ENCODE measurements around the gene HIPK1. TPM values are rescaled to one million over a fixed set of nuclear protein-coding genes. Genes with fewer than 3 reads are reported as not detected.

Gene HIPK1
- total RNA-seq, 4 donors from 2014 or later: 48.3 to 63.9 (median 53.1) TPM

DNA sequence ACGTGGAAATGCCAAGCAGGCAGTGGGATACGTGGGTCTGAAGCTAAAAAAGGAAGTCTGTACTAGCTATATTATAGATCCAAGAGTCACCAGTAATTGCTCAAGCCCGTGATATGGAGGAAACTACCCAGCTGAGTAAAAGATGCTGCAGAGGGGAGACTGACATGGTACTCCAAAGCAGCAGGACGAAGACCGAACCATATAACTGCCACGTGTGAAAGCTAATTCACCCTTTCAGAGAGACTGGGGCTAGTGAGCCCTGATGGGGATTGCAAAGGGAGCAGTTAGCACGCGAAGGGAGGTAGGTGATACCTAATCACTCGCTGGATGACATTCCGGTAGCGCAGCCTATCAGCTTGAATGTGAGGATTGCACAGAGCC, 24.8 kb upstream of the HIPK1 start:
- in situ Hi-C loops (cut with MboI; ENCODE audit: low pct_ligation_motif_present in 1 of 4, low pct_unique_long_range_greater_than_20kb in 1 of 4, low sequenced_read_pairs in 3 of 4): loop anchor here in 2 of 4 donors (5.0 to 10.0 kb wide), 2 partner anchors 69 to 72 kb away; no protein-coding TSS in a partner anchor
- peak overlapping the region; percentile 92 to 97 (median 96) for H3K27ac ChIP-seq
- intact Hi-C loops (cut with DNase I; ENCODE audit: low total_unique reads): loop anchor here (5.0 kb wide), 2 partner anchors 38 to 67 kb away; no protein-coding TSS in a partner anchor

DNA sequence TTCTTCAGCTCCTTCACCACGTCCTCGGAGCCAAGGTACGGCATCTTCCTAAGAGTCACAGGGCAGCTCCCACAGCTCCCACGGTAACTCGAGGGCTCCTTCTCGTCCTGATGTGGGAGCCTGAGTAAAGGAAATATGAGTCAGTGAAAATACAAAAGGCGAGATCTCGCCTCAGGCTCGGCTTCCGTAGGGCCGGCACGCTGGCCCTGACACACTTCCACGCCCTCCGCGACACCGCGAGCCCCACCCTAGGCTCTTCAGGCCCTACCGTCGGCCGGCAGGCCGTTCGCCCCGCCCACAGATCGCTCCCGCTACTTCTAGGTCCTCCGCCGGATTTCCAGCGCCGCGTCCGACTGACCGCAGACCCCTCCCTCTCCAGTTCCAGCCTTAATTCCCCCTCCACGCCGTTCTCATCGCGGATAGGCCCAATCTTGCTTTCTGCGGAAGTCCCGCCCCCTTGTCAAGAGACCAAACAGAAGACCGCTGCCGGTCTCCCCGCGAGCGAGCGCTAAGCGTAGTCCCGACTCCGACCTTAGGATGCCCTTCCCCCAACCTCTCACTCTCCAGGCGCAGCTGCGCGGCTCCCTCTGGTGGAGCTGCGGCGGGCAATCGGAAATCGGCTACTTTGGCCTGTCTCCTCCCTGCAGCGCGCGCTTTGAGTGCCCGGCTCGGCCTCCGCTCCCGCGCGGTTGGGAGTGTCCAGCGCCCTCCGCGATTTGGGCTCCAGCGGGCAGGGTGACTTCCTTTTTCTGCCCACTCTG, 24.3 kb upstream of the HIPK1 start, which contains the start of the genes AP4B1 and DCLRE1B:
AP4B1 (minus strand) TSS at position 126 of the 761 bp plus-strand sequence; CDS start at position 44, 82 bp downstream.
DCLRE1B (plus strand) TSS at position 653 of the 761 bp plus-strand sequence. CDS start 261 bp downstream, outside the sequence.
- Histone ChIP-seq H3K27ac (peak within 1 kb of the TSS; percentile 92 to 97 (median 96)), H3K27me3 (no peaks in the 10 kb centered on the region), H3K36me3 (peaks cover 0 to 3% (median 0%) of the 10 kb centered on the region in 4 donors), H3K9me3 (no peaks in the 10 kb centered on the region), H3K4me3 (peak within 1 kb of the TSS; percentile 56 to 93 (median 76)), H3K4me1 (peaks cover 10 to 49% (median 31%) of the 10 kb centered on the region in 4 donors)
- intact Hi-C loops (cut with DNase I; ENCODE audit: low total_unique reads) (loop anchor here (1.0 to 5.0 kb wide), 3 partner anchors 24 to 68 kb away; partner anchors contain the start of gene HIPK1), in situ Hi-C loops (cut with MboI; ENCODE audit: low pct_ligation_motif_present in 1 of 4, low pct_unique_long_range_greater_than_20kb in 1 of 4, low sequenced_read_pairs in 3 of 4) (loop anchor here in 2 of 4 donors (5.0 to 10.0 kb wide), 2 partner anchors 70 to 73 kb away; no protein-coding TSS in a partner anchor)
- TF ChIP-seq EP300 (IDR thresholded peaks at IDR 0.05; ENCODE audit: low read depth) (peak; percentile 28), POLR2AphosphoS5 (IDR thresholded peaks at IDR 0.05) (peak; percentile 77 to 94 (median 90)), POLR2A (IDR thresholded peaks at IDR 0.05) (peak; percentile 86)
- TF ChIP-seq, protein P1, sequence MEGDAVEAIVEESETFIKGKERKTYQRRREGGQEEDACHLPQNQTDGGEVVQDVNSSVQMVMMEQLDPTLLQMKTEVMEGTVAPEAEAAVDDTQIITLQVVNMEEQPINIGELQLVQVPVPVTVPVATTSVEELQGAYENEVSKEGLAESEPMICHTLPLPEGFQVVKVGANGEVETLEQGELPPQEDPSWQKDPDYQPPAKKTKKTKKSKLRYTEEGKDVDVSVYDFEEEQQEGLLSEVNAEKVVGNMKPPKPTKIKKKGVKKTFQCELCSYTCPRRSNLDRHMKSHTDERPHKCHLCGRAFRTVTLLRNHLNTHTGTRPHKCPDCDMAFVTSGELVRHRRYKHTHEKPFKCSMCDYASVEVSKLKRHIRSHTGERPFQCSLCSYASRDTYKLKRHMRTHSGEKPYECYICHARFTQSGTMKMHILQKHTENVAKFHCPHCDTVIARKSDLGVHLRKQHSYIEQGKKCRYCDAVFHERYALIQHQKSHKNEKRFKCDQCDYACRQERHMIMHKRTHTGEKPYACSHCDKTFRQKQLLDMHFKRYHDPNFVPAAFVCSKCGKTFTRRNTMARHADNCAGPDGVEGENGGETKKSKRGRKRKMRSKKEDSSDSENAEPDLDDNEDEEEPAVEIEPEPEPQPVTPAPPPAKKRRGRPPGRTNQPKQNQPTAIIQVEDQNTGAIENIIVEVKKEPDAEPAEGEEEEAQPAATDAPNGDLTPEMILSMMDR (IDR thresholded peaks at IDR 0.05): peak; percentile 63 to 96 (median 76)
- DNase-seq: peak; percentile 99
- 1% methylated on average over 58 of the region's 67 CpGs; no CpG with 5 or more reads in 1 of the 2 donors for WGBS, 2 donors (ENCODE audit: low coverage in 1 of 2)

More for the DNA sequence above, 24.8 kb upstream of the HIPK1 start:
- 0% methylated on average over 5 to 11 of the region's 11 CpGs for WGBS, 2 donors (ENCODE audit: low coverage in 1 of 2)
- TF ChIP-seq, protein P1 (IDR thresholded peaks at IDR 0.05): no peak
- TF ChIP-seq POLR2AphosphoS5 (IDR thresholded peaks at IDR 0.05) (no peak), POLR2A (IDR thresholded peaks at IDR 0.05) (no peak)
- no peaks in the 10 kb centered on the region for H3K9me3 ChIP-seq
- peaks cover 10 to 49% (median 31%) of the 10 kb centered on the region in 4 donors for H3K4me1 ChIP-seq
- H3K36me3 ChIP-seq: peaks cover 0 to 9% (median 0%) of the 10 kb centered on the region in 4 donors
- no peaks in the 10 kb centered on the region for H3K27me3 ChIP-seq
- DNase-seq: no peak
- H3K4me3 ChIP-seq: peak overlapping the region; percentile 56 to 93 (median 76)

DNA sequence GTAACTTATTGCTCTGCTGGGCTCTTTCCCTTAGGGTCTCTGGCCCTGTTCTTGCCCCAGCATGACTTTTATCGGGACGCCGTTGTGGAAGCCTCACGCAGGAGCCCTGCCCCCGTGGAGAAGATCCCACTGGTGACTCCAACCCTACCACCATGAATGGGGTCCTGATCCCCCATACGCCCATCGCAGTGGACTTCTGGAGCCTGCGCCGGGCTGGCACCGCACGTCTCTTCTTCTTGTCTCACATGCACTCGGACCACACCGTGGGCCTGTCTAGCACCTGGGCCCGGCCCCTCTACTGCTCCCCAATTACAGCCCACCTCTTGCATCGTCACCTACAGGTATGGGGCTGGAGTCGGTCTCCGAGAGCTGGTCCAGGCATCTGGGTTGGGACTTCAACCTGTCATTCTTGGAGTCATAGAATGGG, 23.7 kb upstream of the HIPK1 start:
- H3K4me3 ChIP-seq: peak overlapping the region; percentile 41 to 93 (median 76)
- TF ChIP-seq POLR2AphosphoS5 (IDR thresholded peaks at IDR 0.05): no peak
- TF ChIP-seq, protein P1 (IDR thresholded peaks at IDR 0.05): no peak
- no peak for TF ChIP-seq EP300 (IDR thresholded peaks at IDR 0.05; ENCODE audit: low read depth)
- no peak for TF ChIP-seq POLR2A (IDR thresholded peaks at IDR 0.05)

More for the DNA sequence above, 23.7 kb upstream of the HIPK1 start:
- Histone ChIP-seq H3K36me3 (no peaks in the 10 kb centered on the region), H3K27me3 (no peaks in the 10 kb centered on the region), H3K4me1 (peaks cover 10 to 47% (median 31%) of the 10 kb centered on the region in 4 donors), H3K9me3 (no peaks in the 10 kb centered on the region), H3K27ac (peak overlapping the region; percentile 92 to 97 (median 96))
- DNase-seq: peak; percentile 39
- intact Hi-C loops (cut with DNase I; ENCODE audit: low total_unique reads) (loop anchor here (1.0 kb wide), 1 partner anchor 24 kb away; the partner anchor contains the start of gene HIPK1), in situ Hi-C loops (cut with MboI; ENCODE audit: low pct_ligation_motif_present in 1 of 4, low pct_unique_long_range_greater_than_20kb in 1 of 4, low sequenced_read_pairs in 3 of 4) (loop anchor here in 1 of 4 donors (10.0 kb wide), 1 partner anchor 71 kb away; no protein-coding TSS in a partner anchor)
- WGBS, 2 donors (ENCODE audit: low coverage in 1 of 2): 0% methylated on average over 17 of the region's 17 CpGs; no CpG with 5 or more reads in 1 of the 2 donors

Measured in transverse colon (tissue), 4 donors.